ENCODE data around the gene NUTF2. TPM values are rescaled to one million over a fixed set of nuclear protein-coding genes. Genes with fewer than 3 reads are reported as not detected.

NUTF2 gene
- total and polyA plus RNA-seq, 4 experiments from 2014 or later: 41.2 to 128 (median 86.7) TPM

GRCh38 chr16:67843343-67843765, 3.4 kb upstream of the NUTF2 start:
- DNase-seq: no peak
- Histone ChIP-seq H3K27ac (ENCODE audit: low read depth, low read length) (peak overlapping the region; percentile 98), H3K27me3 (ENCODE audit: insufficient read depth, low read length) (no peaks in the 10 kb centered on the region), H3K36me3 (ENCODE audit: insufficient read depth, low read length) (no peaks in the 10 kb centered on the region), H3K4me1 (ENCODE audit: insufficient read depth, low read length) (peaks cover 49% of the 10 kb centered on the region), H3K9me3 (ENCODE audit: control insufficient read depth in 1 of 2, low read length in 2 of 2) (no peaks in the 10 kb centered on the region), H3K4me3 (ENCODE audit: low read length in 2 of 2) (peak overlapping the region; percentile 64 to 99)
- ChIA-PET POLR2A (ENCODE audit: partially characterized antibody) (interaction anchor here (0.9 to 5.2 kb wide), 14 partner anchors 8 to 362 kb away, joined by 3 to 60 read pairs (median 6); partner anchors contain the start of genes ACD, ATP6V0D1, CTCF and EDC4), CTCF (ENCODE audit: partially characterized antibody) (interaction anchor here (0.9 to 3.3 kb wide), 4 partner anchors 10 to 296 kb away, joined by 3 to 14 read pairs (median 9); no protein-coding TSS in a partner anchor)
- Mint-ChIP-seq H3K4me1 (peaks cover 29 to 57% (median 44%) of the 10 kb centered on the region in 4 donors), H3K27me3 (no peaks in the 10 kb centered on the region), H3K27ac (peak overlapping the region; percentile 94 to 99 (median 97)), H3K4me3 (peak overlapping the region; percentile 93 to 98 (median 94)), H3K36me3 (peaks cover 0 to 17% of the 10 kb centered on the region in 2 donors), H3K9me3 (peaks cover 0 to 2% (median 0%) of the 10 kb centered on the region in 8 donors)
- intact Hi-C loops (cut with micrococcal nuclease): loop anchor here (1.0 to 2.0 kb wide), 2 partner anchors 92 to 281 kb away; partner anchors contain the start of gene CTCF

- peaks cover 34 to 61% (median 48%) of the 10 kb centered on the region in 4 donors for H3K4me1 Mint-ChIP-seq
Observed at GRCh38 chr16:67844497-67844896, 2.2 kb upstream of the NUTF2 start.

GRCh38 chr16:67845291-67846062, 1.3 kb upstream of the NUTF2 start:
- peak overlapping the region; percentile 80 for H3K27ac ChIP-seq (ENCODE audit: low read depth, low read length)
- CTCF ChIA-PET (ENCODE audit: partially characterized antibody): interaction anchor here (0.8 to 3.3 kb wide), 15 partner anchors 8 to 383 kb away, joined by 3 to 14 read pairs (median 5); partner anchors contain the start of genes ATP6V0D1, EDC4, NRN1L and RANBP10
- peaks cover 52% of the 10 kb centered on the region for H3K4me1 ChIP-seq (ENCODE audit: insufficient read depth, low read length)
- H3K9me3 ChIP-seq (ENCODE audit: control insufficient read depth in 1 of 2, low read length in 2 of 2): no peaks in the 10 kb centered on the region
- no peaks in the 10 kb centered on the region for H3K36me3 ChIP-seq (ENCODE audit: insufficient read depth, low read length)
- H3K27me3 Mint-ChIP-seq: no peaks in the 10 kb centered on the region
- DNase-seq: no peak
- peak overlapping the region; percentile 85 to 98 (median 95) for H3K27ac Mint-ChIP-seq
- H3K36me3 Mint-ChIP-seq: peaks cover 0 to 17% of the 10 kb centered on the region in 2 donors
- peaks cover 35 to 61% (median 47%) of the 10 kb centered on the region in 4 donors for H3K4me1 Mint-ChIP-seq
- peak overlapping the region; percentile 85 to 94 (median 89) for H3K4me3 Mint-ChIP-seq
- POLR2A ChIA-PET (ENCODE audit: partially characterized antibody): interaction anchor here (0.6 to 5.2 kb wide), 22 partner anchors 10 to 324 kb away, joined by 3 to 60 read pairs (median 4); partner anchors contain the start of genes ACD, DDX28, DUS2 and EDC4
- intact Hi-C loops (cut with micrococcal nuclease): loop anchor here (1.0 kb wide), 6 partner anchors 12 to 239 kb away; partner anchors contain the start of genes ACD, PARD6A, PSKH1 and RANBP10
- no peaks in the 10 kb centered on the region for H3K27me3 ChIP-seq (ENCODE audit: insufficient read depth, low read length)
- H3K9me3 Mint-ChIP-seq: peaks cover 0 to 2% (median 0%) of the 10 kb centered on the region in 8 donors
- H3K4me3 ChIP-seq (ENCODE audit: low read length in 2 of 2): peak overlapping the region; percentile 86 to 90

More at GRCh38 chr16:67844497-67844896, 2.2 kb upstream of the NUTF2 start:
- peaks cover 0 to 2% (median 0%) of the 10 kb centered on the region in 8 donors for H3K9me3 Mint-ChIP-seq
- ChIA-PET POLR2A (ENCODE audit: partially characterized antibody) (interaction anchor here (0.6 to 5.2 kb wide), 18 partner anchors 9 to 363 kb away, joined by 3 to 60 read pairs (median 4); partner anchors contain the start of genes ATP6V0D1, CARMIL2, CTCF and EDC4), CTCF (ENCODE audit: partially characterized antibody) (interaction anchor here (0.8 to 3.3 kb wide), 11 partner anchors 9 to 384 kb away, joined by 3 to 14 read pairs (median 4); partner anchors contain the start of genes EDC4, RANBP10 and TSNAXIP1)
- Histone ChIP-seq H3K9me3 (ENCODE audit: control insufficient read depth in 1 of 2, low read length in 2 of 2) (no peaks in the 10 kb centered on the region), H3K27me3 (ENCODE audit: insufficient read depth, low read length) (no peaks in the 10 kb centered on the region), H3K36me3 (ENCODE audit: insufficient read depth, low read length) (no peaks in the 10 kb centered on the region), H3K4me3 (ENCODE audit: low read length in 2 of 2) (no peak overlapping the region), H3K27ac (ENCODE audit: low read depth, low read length) (peak overlapping the region; percentile 98), H3K4me1 (ENCODE audit: insufficient read depth, low read length) (peaks cover 52% of the 10 kb centered on the region)
- no peak for DNase-seq
- H3K27me3 Mint-ChIP-seq: no peaks in the 10 kb centered on the region
- H3K4me3 Mint-ChIP-seq: peak overlapping the region; percentile 28 to 98 (median 74)
- H3K27ac Mint-ChIP-seq: peak overlapping the region in 6 of 7 donors; percentile 62 to 98 (median 96)
- peaks cover 0 to 17% of the 10 kb centered on the region in 2 donors for H3K36me3 Mint-ChIP-seq
- intact Hi-C loops (cut with micrococcal nuclease): no loop called here

GRCh38 chr16:67846063-67846319, 742 bp upstream of the NUTF2 start:
- no peaks in the 10 kb centered on the region for H3K27me3 Mint-ChIP-seq
- intact Hi-C loops (cut with micrococcal nuclease): loop anchor here (1.0 kb wide), 6 partner anchors 13 to 238 kb away; partner anchors contain the start of genes ACD, PARD6A, PSKH1 and RANBP10
- peaks cover 0 to 2% (median 0%) of the 10 kb centered on the region in 8 donors for H3K9me3 Mint-ChIP-seq
- H3K4me1 ChIP-seq (ENCODE audit: insufficient read depth, low read length): peaks cover 52% of the 10 kb centered on the region
- no peaks in the 10 kb centered on the region for H3K36me3 ChIP-seq (ENCODE audit: insufficient read depth, low read length)
- H3K4me1 Mint-ChIP-seq: peaks cover 36 to 61% (median 47%) of the 10 kb centered on the region in 4 donors
- H3K36me3 Mint-ChIP-seq: peaks cover 0 to 17% of the 10 kb centered on the region in 2 donors
- no peaks in the 10 kb centered on the region for H3K27me3 ChIP-seq (ENCODE audit: insufficient read depth, low read length)
- H3K4me3 Mint-ChIP-seq: peak overlapping the region; percentile 85 to 94 (median 89)
- peak overlapping the region; percentile 86 to 90 for H3K4me3 ChIP-seq (ENCODE audit: low read length in 2 of 2)
- ChIA-PET POLR2A (ENCODE audit: partially characterized antibody) (interaction anchor here (0.7 to 5.2 kb wide), 23 partner anchors 10 to 438 kb away, joined by 3 to 60 read pairs (median 4); partner anchors contain the start of genes ACD, DDX28, DUS2 and EDC4), CTCF (ENCODE audit: partially characterized antibody) (interaction anchor here (1.1 to 3.3 kb wide), 8 partner anchors 9 to 382 kb away, joined by 3 to 14 read pairs (median 5); partner anchors contain the start of genes ATP6V0D1 and NRN1L)
- no peaks in the 10 kb centered on the region for H3K9me3 ChIP-seq (ENCODE audit: control insufficient read depth in 1 of 2, low read length in 2 of 2)
- no peak for DNase-seq
- H3K27ac Mint-ChIP-seq: peak overlapping the region; percentile 85 to 98 (median 95)
- H3K27ac ChIP-seq (ENCODE audit: low read depth, low read length): peak overlapping the region; percentile 80

- Mint-ChIP-seq H3K4me1 (peaks cover 31 to 53% (median 44%) of the 10 kb centered on the region in 4 donors), H3K27me3 (no peaks in the 10 kb centered on the region), H3K9me3 (peaks cover 0 to 2% (median 0%) of the 10 kb centered on the region in 8 donors), H3K4me3 (peak within 1 kb of the TSS; percentile 87 to 94 (median 89)), H3K36me3 (peaks cover 0 to 15% of the 10 kb centered on the region in 2 donors), H3K27ac (peak within 1 kb of the TSS; percentile 84 to 98 (median 92))
- H3K36me3 ChIP-seq (ENCODE audit: insufficient read depth, low read length): no peaks in the 10 kb centered on the region
- intact Hi-C loops (cut with micrococcal nuclease): no loop called here
- POLR2A ChIA-PET (ENCODE audit: partially characterized antibody): interaction anchor here (1.2 to 5.2 kb wide), 8 partner anchors 18 to 187 kb away, joined by 3 to 44 read pairs (median 6); partner anchors contain the start of genes ACD, EDC4, GFOD2 and PARD6A
- H3K9me3 ChIP-seq (ENCODE audit: control insufficient read depth in 1 of 2, low read length in 2 of 2): no peaks in the 10 kb centered on the region
- CTCF ChIA-PET (ENCODE audit: partially characterized antibody): interaction anchor here (1.1 to 2.1 kb wide), 6 partner anchors 9 to 366 kb away, joined by 3 to 8 read pairs (median 5); partner anchors contain the start of genes ATP6V0D1 and NRN1L
- peak within 1 kb of the TSS; percentile 86 to 90 for H3K4me3 ChIP-seq (ENCODE audit: low read length in 2 of 2)
- no peaks in the 10 kb centered on the region for H3K27me3 ChIP-seq (ENCODE audit: insufficient read depth, low read length)
- peaks cover 46% of the 10 kb centered on the region for H3K4me1 ChIP-seq (ENCODE audit: insufficient read depth, low read length)
- peak in 1 of 5 donors; percentile 55 for DNase-seq
- peak within 1 kb of the TSS; percentile 80 for H3K27ac ChIP-seq (ENCODE audit: low read depth, low read length)
Observed at GRCh38 chr16:67847064-67847861, 530 bp downstream of the NUTF2 start, which contains the start of gene CENPT. TSS of gene CENPT (minus strand) at chr16:67847693. CDS start at chr16:67833859, 13,834 bp downstream.

- ChIA-PET CTCF (ENCODE audit: partially characterized antibody) (interaction anchor here (0.6 to 1.6 kb wide), 3 partner anchors 32 to 327 kb away, joined by 3 to 5 read pairs (median 3); no protein-coding TSS in a partner anchor), POLR2A (ENCODE audit: partially characterized antibody) (interaction anchor here (0.7 to 1.5 kb wide), 4 partner anchors 14 to 188 kb away, joined by 3 to 6 read pairs (median 3); partner anchors contain the start of gene ACD)
- no peak for DNase-seq
- Histone ChIP-seq H3K9me3 (ENCODE audit: control insufficient read depth in 1 of 2, low read length in 2 of 2) (no peaks in the 10 kb centered on the region), H3K4me3 (ENCODE audit: low read length in 2 of 2) (no peak overlapping the region), H3K4me1 (ENCODE audit: insufficient read depth, low read length) (peaks cover 46% of the 10 kb centered on the region), H3K27me3 (ENCODE audit: insufficient read depth, low read length) (no peaks in the 10 kb centered on the region), H3K27ac (ENCODE audit: low read depth, low read length) (peak overlapping the region; percentile 80), H3K36me3 (ENCODE audit: insufficient read depth, low read length) (no peaks in the 10 kb centered on the region)
- Mint-ChIP-seq H3K27me3 (no peaks in the 10 kb centered on the region), H3K36me3 (peaks cover 0 to 8% of the 10 kb centered on the region in 2 donors), H3K4me1 (peaks cover 31 to 48% (median 40%) of the 10 kb centered on the region in 4 donors), H3K4me3 (peak overlapping the region; percentile 83 to 91 (median 87)), H3K27ac (peak overlapping the region in 6 of 7 donors; percentile 70 to 92 (median 84)), H3K9me3 (peaks cover 0 to 1% (median 0%) of the 10 kb centered on the region in 8 donors)
- intact Hi-C loops (cut with micrococcal nuclease): no loop called here
Observed at GRCh38 chr16:67848118-67848517, 1.4 kb downstream of the NUTF2 start.
